DOHH2 (cell line): ENCODE results near the gene C10orf62.

ENCODE experiments used
- H3F3A ChIP-seq: fragments of 200-600 bp; sonication (generic), shearing (Covaris generic); 2 replicates; pipeline ENCODE4 v1.6.0; 2016; ENCODE audit warnings: antibody characterized with exemption, mild to moderate bottlenecking; ENCODE audit not compliant: control insufficient read depth, insufficient read depth
- H3K27ac ChIP-seq: fragments of 200-600 bp; sonication (generic); 2 replicates; pipeline ENCODE4 v1.5.1; 2014; ENCODE audit warnings: low read depth, mild to moderate bottlenecking, low read length, moderate library complexity
- H3K27me3 ChIP-seq: fragments of 200-600 bp; sonication (generic); 2 replicates; pipeline ENCODE4 v1.6.1; 2014; ENCODE audit warnings: mild to moderate bottlenecking, low read length, mixed read lengths; ENCODE audit not compliant: control insufficient read depth
- H3K36me3 ChIP-seq: fragments of 200-600 bp; sonication (generic); 2 replicates; pipeline ENCODE4 v1.6.1; 2014; ENCODE audit warnings: mild to moderate bottlenecking, low read length, moderate library complexity, mixed read lengths; ENCODE audit not compliant: control insufficient read depth
- H3K4me1 ChIP-seq: fragments of 200-600 bp; sonication (generic); 2 replicates; pipeline ENCODE4 v1.6.1; 2014; ENCODE audit warnings: mild to moderate bottlenecking, low read length, mixed read lengths; ENCODE audit not compliant: control insufficient read depth
- H3K4me2 ChIP-seq: fragments of 200-600 bp; sonication (generic); 2 replicates; pipeline ENCODE4 v1.6.0; 2014; ENCODE audit warnings: mild to moderate bottlenecking, low read length, moderate library complexity
- H3K4me3 ChIP-seq: fragments of 200-600 bp; sonication (generic); 2 replicates; pipeline ENCODE4 v1.5.1; 2014; ENCODE audit warnings: mild to moderate bottlenecking, low read length, mixed read lengths
- H3K79me2 ChIP-seq: fragments of 200-600 bp; sonication (generic); 2 replicates; pipeline ENCODE4 v1.6.1; 2014; ENCODE audit warnings: mild to moderate bottlenecking, low read length, mixed read lengths; ENCODE audit not compliant: control insufficient read depth
- H3K9me2 ChIP-seq: fragments of 200-600 bp; sonication (generic); replicated peaks from 2 replicates; pipeline ENCODE4 v1.6.1; 2014; ENCODE audit warnings: mild to moderate bottlenecking, low read length, mixed read lengths; ENCODE audit not compliant: control insufficient read depth
- H3K9me3 ChIP-seq: fragments of 200-600 bp; sonication (generic); 2 replicates; pipeline ENCODE4 v1.6.1; 2014; ENCODE audit warnings: antibody characterized with exemption, low read length, mixed read lengths; ENCODE audit not compliant: control insufficient read depth, insufficient read depth
- H4K20me1 ChIP-seq: fragments of 200-600 bp; sonication (generic); 2 replicates; pipeline ENCODE4 v1.6.0; 2014; ENCODE audit warnings: low read depth, mild to moderate bottlenecking, antibody characterized with exemption, low read length, moderate library complexity; ENCODE audit not compliant: control insufficient read depth, insufficient read depth
- EZH2phosphoT487 ChIP-seq: fragments of 200-600 bp; sonication (generic); IDR thresholded peaks from 2 replicates; pipeline ENCODE4 v1.6.1; 2017; ENCODE audit warnings: borderline replicate concordance, mild to moderate bottlenecking, antibody characterized with exemption, low read length, moderate library complexity, mixed read lengths
- TF ChIP-seq, protein P1 (sequence below): fragments of 200-600 bp; sonication (generic); IDR thresholded peaks from one replicate; pipeline ENCODE4 v1.5.1; 2014; ENCODE audit warnings: antibody characterized with exemption, mild to moderate bottlenecking, low read depth, low read length; ENCODE audit not compliant: poor library complexity, severe bottlenecking

Gene C10orf62

GRCh38 chr10:97547962-97548361 lies 41.6 kb upstream of the C10orf62 start:
- Histone ChIP-seq H3F3A (no peaks in the 10 kb centered on the region), H3K4me2 (no peak overlapping the region), H3K9me3 (no peaks in the 10 kb centered on the region), H4K20me1 (no peaks in the 10 kb centered on the region), H3K27me3 (peaks cover 5% of the 10 kb centered on the region), H3K79me2 (no peaks in the 10 kb centered on the region), H3K27ac (no peak overlapping the region), H3K4me1 (no peaks in the 10 kb centered on the region), H3K4me3 (no peak overlapping the region), H3K36me3 (no peaks in the 10 kb centered on the region), H3K9me2 (no peaks in the 10 kb centered on the region)
- TF ChIP-seq EZH2phosphoT487 = no peak
- TF ChIP-seq, protein P1, sequence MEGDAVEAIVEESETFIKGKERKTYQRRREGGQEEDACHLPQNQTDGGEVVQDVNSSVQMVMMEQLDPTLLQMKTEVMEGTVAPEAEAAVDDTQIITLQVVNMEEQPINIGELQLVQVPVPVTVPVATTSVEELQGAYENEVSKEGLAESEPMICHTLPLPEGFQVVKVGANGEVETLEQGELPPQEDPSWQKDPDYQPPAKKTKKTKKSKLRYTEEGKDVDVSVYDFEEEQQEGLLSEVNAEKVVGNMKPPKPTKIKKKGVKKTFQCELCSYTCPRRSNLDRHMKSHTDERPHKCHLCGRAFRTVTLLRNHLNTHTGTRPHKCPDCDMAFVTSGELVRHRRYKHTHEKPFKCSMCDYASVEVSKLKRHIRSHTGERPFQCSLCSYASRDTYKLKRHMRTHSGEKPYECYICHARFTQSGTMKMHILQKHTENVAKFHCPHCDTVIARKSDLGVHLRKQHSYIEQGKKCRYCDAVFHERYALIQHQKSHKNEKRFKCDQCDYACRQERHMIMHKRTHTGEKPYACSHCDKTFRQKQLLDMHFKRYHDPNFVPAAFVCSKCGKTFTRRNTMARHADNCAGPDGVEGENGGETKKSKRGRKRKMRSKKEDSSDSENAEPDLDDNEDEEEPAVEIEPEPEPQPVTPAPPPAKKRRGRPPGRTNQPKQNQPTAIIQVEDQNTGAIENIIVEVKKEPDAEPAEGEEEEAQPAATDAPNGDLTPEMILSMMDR = no peak

DNA sequence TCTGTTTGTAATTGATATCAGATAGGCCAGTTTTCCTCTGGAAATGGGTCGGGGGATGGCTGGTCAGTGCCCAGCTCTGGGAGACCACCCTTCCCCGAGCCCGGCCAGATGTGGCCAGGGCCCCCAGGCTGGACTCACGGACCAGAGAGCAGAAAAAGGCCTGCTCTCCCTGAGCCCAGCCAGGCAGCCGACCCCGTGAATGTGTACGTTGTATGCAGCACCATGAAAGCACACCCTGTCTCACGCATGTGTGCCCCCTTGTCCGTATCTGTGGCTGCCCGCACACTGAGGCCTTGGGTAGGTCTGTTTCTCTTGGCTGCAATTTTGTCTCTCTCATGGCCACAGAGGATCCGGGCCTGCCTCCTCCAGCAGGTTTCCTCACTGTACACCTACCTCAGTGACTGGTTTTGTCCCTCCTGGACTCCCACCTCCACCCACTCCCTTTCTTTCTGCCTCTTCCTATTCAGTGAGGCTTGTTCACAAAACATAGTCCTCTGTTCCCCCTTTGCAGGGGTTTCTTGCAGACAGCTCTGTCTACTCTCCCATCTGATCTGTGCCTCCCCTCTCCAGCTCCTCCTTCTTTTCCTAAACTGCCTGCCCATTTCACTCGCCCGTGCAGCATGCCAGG lies 40.6 kb upstream of the C10orf62 start:
- no peaks in the 10 kb centered on the region for H3K9me2 ChIP-seq
- H3K79me2 ChIP-seq = no peaks in the 10 kb centered on the region
- H4K20me1 ChIP-seq = no peaks in the 10 kb centered on the region
- no peaks in the 10 kb centered on the region for H3K27me3 ChIP-seq
- TF ChIP-seq, protein P1 = no peak
- no peak for TF ChIP-seq EZH2phosphoT487
- no peaks in the 10 kb centered on the region for H3K9me3 ChIP-seq
- no peaks in the 10 kb centered on the region for H3K36me3 ChIP-seq
- H3K4me2 ChIP-seq = no peak overlapping the region
- H3K4me1 ChIP-seq = no peaks in the 10 kb centered on the region
- no peak overlapping the region for H3K4me3 ChIP-seq
- no peaks in the 10 kb centered on the region for H3F3A ChIP-seq
- H3K27ac ChIP-seq = no peak overlapping the region

DNA sequence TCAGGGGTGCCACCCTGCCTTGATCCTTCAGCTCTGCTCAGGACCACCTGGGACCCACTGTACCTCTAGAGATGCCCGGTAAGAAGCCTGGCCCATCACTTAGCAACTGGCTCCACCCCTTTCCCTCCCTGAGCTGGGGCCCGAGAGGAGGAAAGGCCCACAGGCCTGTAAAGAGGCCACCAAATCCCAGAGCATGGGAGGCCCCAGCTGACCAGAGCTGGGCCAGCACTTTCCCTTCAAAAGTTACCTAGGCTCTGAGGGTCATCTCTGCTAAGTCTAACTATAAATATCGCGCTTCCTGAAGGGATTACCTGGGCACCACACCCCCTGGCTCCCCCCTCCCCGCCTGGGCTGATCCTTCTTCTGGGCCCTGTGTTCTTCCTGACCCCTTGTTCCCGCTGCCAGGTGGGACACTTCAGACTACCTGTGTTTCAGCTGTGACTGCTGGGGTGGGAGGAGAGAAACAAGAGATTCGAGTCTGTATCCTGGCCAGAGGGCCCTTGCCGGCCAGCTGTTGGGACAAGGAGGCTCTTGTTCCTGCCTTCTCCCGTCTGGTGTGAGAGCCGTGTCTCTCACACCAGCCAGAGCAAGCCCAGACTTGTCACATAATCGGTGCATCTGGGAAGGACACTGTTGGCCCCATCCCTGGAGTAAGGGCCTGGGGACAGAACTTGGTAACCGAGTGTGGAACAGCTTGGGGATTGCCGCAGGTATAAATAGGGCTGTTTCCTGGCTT lies 39.8 kb upstream of the C10orf62 start:
- Histone ChIP-seq H3K4me2 (no peak overlapping the region), H3K4me3 (no peak overlapping the region), H4K20me1 (no peaks in the 10 kb centered on the region), H3K4me1 (no peaks in the 10 kb centered on the region), H3K27ac (no peak overlapping the region), H3K9me2 (no peaks in the 10 kb centered on the region), H3K27me3 (no peaks in the 10 kb centered on the region), H3K79me2 (no peaks in the 10 kb centered on the region), H3K36me3 (no peaks in the 10 kb centered on the region), H3K9me3 (no peaks in the 10 kb centered on the region), H3F3A (no peaks in the 10 kb centered on the region)
- TF ChIP-seq, protein P1 = no peak
- no peak for TF ChIP-seq EZH2phosphoT487
